Loucy (cell line): ENCODE measurements around the gene TPD52L3.

ENCODE experiments used
- H2AFZ ChIP-seq: fragments of 200-600 bp; sonication (generic); 2 replicates; pipeline ENCODE4 v1.6.0; 2016; ENCODE audit warnings: antibody characterized with exemption, mild to moderate bottlenecking, low read length, moderate library complexity
- H3F3A ChIP-seq: fragments of 200-600 bp; 2 replicates; pipeline ENCODE4 v1.6.0; 2016; ENCODE audit warnings: antibody characterized with exemption, low read depth, mild to moderate bottlenecking
- H3K27me3 ChIP-seq: fragments of 200-600 bp; sonication (generic); 2 replicates; pipeline ENCODE4 v1.6.1; 2014; ENCODE audit warnings: low read length, mild to moderate bottlenecking; ENCODE audit not compliant: insufficient read depth, poor library complexity, severe bottlenecking
- H3K36me3 ChIP-seq: fragments of 200-600 bp; sonication (generic); 2 replicates; pipeline ENCODE4 v1.6.1; 2016; ENCODE audit warnings: low read length; ENCODE audit not compliant: insufficient read depth
- H3K4me1 ChIP-seq: fragments of 200-600 bp; sonication (generic); 2 replicates; pipeline ENCODE4 v1.5.1; 2014; ENCODE audit warnings: low read length, mild to moderate bottlenecking; ENCODE audit not compliant: insufficient read depth, poor library complexity, severe bottlenecking
- H3K4me2 ChIP-seq: fragments of 200-600 bp; sonication (generic); 2 replicates; pipeline ENCODE4 v1.6.0; 2014; ENCODE audit warnings: antibody characterized with exemption, low read length, low read depth, mild to moderate bottlenecking; ENCODE audit not compliant: poor library complexity, severe bottlenecking
- H3K4me3 ChIP-seq: fragments of 200-600 bp; sonication (generic); 2 replicates; pipeline ENCODE4 v1.5.1; 2014; ENCODE audit warnings: low read length, mild to moderate bottlenecking, mixed read lengths; ENCODE audit not compliant: poor library complexity, severe bottlenecking
- H3K79me2 ChIP-seq: fragments of 200-600 bp; sonication (generic); 2 replicates; pipeline ENCODE4 v1.6.1; 2014; ENCODE audit warnings: low read length; ENCODE audit not compliant: insufficient read depth
- H3K9ac ChIP-seq: fragments of 200-600 bp; sonication (generic); 2 replicates; pipeline ENCODE4 v1.6.0; 2014; ENCODE audit warnings: mild to moderate bottlenecking, low read depth, low read length, moderate library complexity; ENCODE audit not compliant: poor library complexity, severe bottlenecking
- H3K9me2 ChIP-seq: fragments of 200-600 bp; sonication (generic); replicated peaks from 2 replicates; pipeline ENCODE4 v1.6.1; 2016; ENCODE audit warnings: low read depth, low read length, mixed read lengths
- H3K9me3 ChIP-seq: fragments of 200-600 bp; sonication (generic); 2 replicates; pipeline ENCODE4 v1.6.1; 2014; ENCODE audit warnings: mild to moderate bottlenecking, antibody characterized with exemption, low read length, low read depth; ENCODE audit not compliant: insufficient read depth
- H4K20me1 ChIP-seq: fragments of 200-600 bp; sonication (generic); 2 replicates; pipeline ENCODE4 v1.6.0; 2014; ENCODE audit warnings: antibody characterized with exemption, low read length, mild to moderate bottlenecking; ENCODE audit not compliant: insufficient read depth, poor library complexity, severe bottlenecking
- CTCF ChIP-seq: fragments of 200-600 bp; sonication (generic); conservative IDR thresholded peaks from 2 replicates; pipeline ENCODE4 v1.5.1; 2014; ENCODE audit warnings: mild to moderate bottlenecking, antibody characterized with exemption, low read length
- EZH2phosphoT487 ChIP-seq: fragments of 200-600 bp; IDR thresholded peaks from 2 replicates; pipeline ENCODE4 v1.6.1; 2018; ENCODE audit warnings: antibody characterized with exemption, mild to moderate bottlenecking, moderate library complexity, borderline replicate concordance

TPD52L3 gene

GRCh38 chr9:6368831-6369230, 40.7 kb downstream of the TPD52L3 start:
- TF ChIP-seq CTCF (no peak), EZH2phosphoT487 (no peak)
- no peak overlapping the region for H3K4me3 ChIP-seq
- no peak overlapping the region for H3K9ac ChIP-seq
- no peak overlapping the region for H2AFZ ChIP-seq
- H3F3A ChIP-seq: no peaks in the 10 kb centered on the region
- no peaks in the 10 kb centered on the region for H4K20me1 ChIP-seq
- H3K36me3 ChIP-seq: no peaks in the 10 kb centered on the region
- no peak overlapping the region for H3K4me2 ChIP-seq
- no peaks in the 10 kb centered on the region for H3K27me3 ChIP-seq
- H3K79me2 ChIP-seq: no peaks in the 10 kb centered on the region
- no peaks in the 10 kb centered on the region for H3K4me1 ChIP-seq
- H3K9me2 ChIP-seq: no peaks in the 10 kb centered on the region
- H3K9me3 ChIP-seq: no peaks in the 10 kb centered on the region; the same call in 1 of the 2 replicates
